ENCODE measurements around the gene CYBRD1. TPM values are rescaled to one million over a fixed set of nuclear protein-coding genes. Genes with fewer than 3 reads are reported as not detected.
A peak's percentile ranks its signal among the peaks of the same experiment; 100 is the strongest.
"Not testable (repeated sequence)": the region's sequence is repeated elsewhere in the genome, so short reads cannot be mapped to it uniquely, and the experiment has no call there.

CYBRD1 gene
- total RNA-seq, 1 experiment from 2014 or later = 7.9 TPM

DNA sequence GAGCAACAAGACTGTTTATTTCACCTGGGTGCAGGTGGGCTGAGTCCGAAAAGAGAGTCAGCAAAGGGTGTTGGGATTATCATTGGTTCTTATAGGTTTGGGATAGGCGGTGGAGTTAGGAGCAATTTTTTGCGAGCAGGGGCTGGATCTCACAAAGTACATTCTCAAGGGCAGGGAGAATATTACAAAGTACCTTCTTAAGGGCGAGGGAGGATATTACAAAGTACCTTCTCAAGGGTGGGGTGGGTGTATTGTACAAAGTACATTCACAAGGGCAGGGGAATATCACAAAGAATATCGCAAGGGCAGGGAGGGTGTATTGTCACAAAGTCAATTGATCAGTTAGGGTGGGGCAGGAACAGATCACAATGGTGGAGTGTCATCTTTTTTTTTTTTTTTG lies 24.6 kb upstream of the CYBRD1 start:
- POLR2A ChIA-PET; H3K27me3 Mint-ChIP-seq (ENCODE audit: low read depth); H3K4me1 Mint-ChIP-seq; H3K27ac Mint-ChIP-seq; H3K4me3 Mint-ChIP-seq; DNase-seq (ENCODE audit: low spot score); ATAC-seq; H3K36me3 Mint-ChIP-seq; CTCF ChIA-PET: not testable (repeated sequence)
- peaks cover 20% of the 10 kb centered on the region for H3K9me3 Mint-ChIP-seq

DNA sequence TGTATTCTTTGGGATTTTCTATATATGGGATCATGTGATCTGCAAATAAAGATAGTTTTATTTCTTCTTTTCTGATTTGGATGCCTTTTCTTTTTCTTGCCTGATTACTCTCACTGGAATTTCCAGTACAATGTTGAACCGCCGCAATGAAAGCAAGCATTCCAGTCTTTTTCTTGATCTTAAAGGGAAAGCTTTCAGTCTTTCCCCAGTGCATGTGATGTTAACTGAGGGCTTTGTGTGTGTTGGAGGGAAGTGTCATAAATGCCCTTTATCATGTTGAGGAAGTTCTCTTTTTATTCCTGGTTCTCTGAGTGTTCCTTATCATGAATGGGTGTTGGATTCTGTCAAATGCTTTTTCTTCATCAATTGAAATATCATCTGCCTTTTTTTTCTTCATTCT lies 16.9 kb upstream of the CYBRD1 start:
- Mint-ChIP-seq H3K4me3 (no peak overlapping the region), H3K27ac (0 out of 2 replicates have a peak overlapping the region, but pooled peaks have one; percentile 5), H3K36me3 (no peaks in the 10 kb centered on the region), H3K27me3 (ENCODE audit: low read depth) (no peaks in the 10 kb centered on the region), H3K4me1 (peaks cover 2% of the 10 kb centered on the region; the same call in 1 of the 2 replicates), H3K9me3 (peaks cover 12% of the 10 kb centered on the region)
- no peak for DNase-seq (ENCODE audit: low spot score)
- ChIA-PET CTCF (interaction anchor here (1.1 kb wide), 1 partner anchor 18 kb away, joined by 4 read pairs; no protein-coding TSS in a partner anchor), POLR2A (no interaction called here)
- ATAC-seq = no peak
- TF ChIP-seq ZNF671 (CRISPR knock-in tag; IDR thresholded peaks at IDR 0.05) (no peak), GTF2I (CRISPR knock-in tag; conservative IDR thresholded peaks at IDR 0.05) (no peak), MXD4 (CRISPR knock-in tag; IDR thresholded peaks at IDR 0.05; ENCODE audit: borderline replicate concordance) (no peak), SMAD4 (CRISPR knock-in tag; IDR thresholded peaks at IDR 0.05) (no peak), ZNF423 (CRISPR knock-in tag; IDR thresholded peaks at IDR 0.05) (no peak), IRF2 (CRISPR knock-in tag; IDR thresholded peaks at IDR 0.05; ENCODE audit: borderline replicate concordance, low read depth) (no peak), ELF4 (CRISPR knock-in tag; IDR thresholded peaks at IDR 0.05; ENCODE audit: low read depth) (no peak), SP1 (CRISPR knock-in tag; conservative IDR thresholded peaks at IDR 0.05) (no peak), ZNF396 (CRISPR knock-in tag; IDR thresholded peaks at IDR 0.05; ENCODE audit: borderline replicate concordance) (no peak), RORB (CRISPR knock-in tag; IDR thresholded peaks at IDR 0.05) (no peak), NFE2L1 (CRISPR knock-in tag; IDR thresholded peaks at IDR 0.05) (no peak), EMX1 (CRISPR knock-in tag; IDR thresholded peaks at IDR 0.05) (no peak), ZNF416 (CRISPR knock-in tag; IDR thresholded peaks at IDR 0.05) (no peak), ESRRA (CRISPR knock-in tag; IDR thresholded peaks at IDR 0.05; ENCODE audit: borderline replicate concordance) (no peak), NFATC4 (CRISPR knock-in tag; IDR thresholded peaks at IDR 0.05) (no peak)
- TF ChIP-seq, protein P1, sequence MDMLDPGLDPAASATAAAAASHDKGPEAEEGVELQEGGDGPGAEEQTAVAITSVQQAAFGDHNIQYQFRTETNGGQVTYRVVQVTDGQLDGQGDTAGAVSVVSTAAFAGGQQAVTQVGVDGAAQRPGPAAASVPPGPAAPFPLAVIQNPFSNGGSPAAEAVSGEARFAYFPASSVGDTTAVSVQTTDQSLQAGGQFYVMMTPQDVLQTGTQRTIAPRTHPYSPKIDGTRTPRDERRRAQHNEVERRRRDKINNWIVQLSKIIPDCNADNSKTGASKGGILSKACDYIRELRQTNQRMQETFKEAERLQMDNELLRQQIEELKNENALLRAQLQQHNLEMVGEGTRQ (CRISPR knock-in tag; IDR thresholded peaks at IDR 0.05) = no peak
- TF ChIP-seq, protein P2, sequence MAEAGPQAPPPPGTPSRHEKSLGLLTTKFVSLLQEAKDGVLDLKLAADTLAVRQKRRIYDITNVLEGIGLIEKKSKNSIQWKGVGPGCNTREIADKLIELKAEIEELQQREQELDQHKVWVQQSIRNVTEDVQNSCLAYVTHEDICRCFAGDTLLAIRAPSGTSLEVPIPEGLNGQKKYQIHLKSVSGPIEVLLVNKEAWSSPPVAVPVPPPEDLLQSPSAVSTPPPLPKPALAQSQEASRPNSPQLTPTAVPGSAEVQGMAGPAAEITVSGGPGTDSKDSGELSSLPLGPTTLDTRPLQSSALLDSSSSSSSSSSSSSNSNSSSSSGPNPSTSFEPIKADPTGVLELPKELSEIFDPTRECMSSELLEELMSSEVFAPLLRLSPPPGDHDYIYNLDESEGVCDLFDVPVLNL (CRISPR knock-in tag; IDR thresholded peaks at IDR 0.05; ENCODE audit: borderline replicate concordance, low read depth) = no peak
- TF ChIP-seq, protein P3, sequence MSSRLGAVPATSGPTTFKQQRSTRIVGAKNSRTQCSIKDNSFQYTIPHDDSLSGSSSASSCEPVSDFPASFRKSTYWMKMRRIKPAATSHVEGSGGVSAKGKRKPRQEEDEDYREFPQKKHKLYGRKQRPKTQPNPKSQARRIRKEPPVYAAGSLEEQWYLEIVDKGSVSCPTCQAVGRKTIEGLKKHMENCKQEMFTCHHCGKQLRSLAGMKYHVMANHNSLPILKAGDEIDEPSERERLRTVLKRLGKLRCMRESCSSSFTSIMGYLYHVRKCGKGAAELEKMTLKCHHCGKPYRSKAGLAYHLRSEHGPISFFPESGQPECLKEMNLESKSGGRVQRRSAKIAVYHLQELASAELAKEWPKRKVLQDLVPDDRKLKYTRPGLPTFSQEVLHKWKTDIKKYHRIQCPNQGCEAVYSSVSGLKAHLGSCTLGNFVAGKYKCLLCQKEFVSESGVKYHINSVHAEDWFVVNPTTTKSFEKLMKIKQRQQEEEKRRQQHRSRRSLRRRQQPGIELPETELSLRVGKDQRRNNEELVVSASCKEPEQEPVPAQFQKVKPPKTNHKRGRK (CRISPR knock-in tag; IDR thresholded peaks at IDR 0.05; ENCODE audit: borderline replicate concordance) = no peak
- TF ChIP-seq, protein P4, sequence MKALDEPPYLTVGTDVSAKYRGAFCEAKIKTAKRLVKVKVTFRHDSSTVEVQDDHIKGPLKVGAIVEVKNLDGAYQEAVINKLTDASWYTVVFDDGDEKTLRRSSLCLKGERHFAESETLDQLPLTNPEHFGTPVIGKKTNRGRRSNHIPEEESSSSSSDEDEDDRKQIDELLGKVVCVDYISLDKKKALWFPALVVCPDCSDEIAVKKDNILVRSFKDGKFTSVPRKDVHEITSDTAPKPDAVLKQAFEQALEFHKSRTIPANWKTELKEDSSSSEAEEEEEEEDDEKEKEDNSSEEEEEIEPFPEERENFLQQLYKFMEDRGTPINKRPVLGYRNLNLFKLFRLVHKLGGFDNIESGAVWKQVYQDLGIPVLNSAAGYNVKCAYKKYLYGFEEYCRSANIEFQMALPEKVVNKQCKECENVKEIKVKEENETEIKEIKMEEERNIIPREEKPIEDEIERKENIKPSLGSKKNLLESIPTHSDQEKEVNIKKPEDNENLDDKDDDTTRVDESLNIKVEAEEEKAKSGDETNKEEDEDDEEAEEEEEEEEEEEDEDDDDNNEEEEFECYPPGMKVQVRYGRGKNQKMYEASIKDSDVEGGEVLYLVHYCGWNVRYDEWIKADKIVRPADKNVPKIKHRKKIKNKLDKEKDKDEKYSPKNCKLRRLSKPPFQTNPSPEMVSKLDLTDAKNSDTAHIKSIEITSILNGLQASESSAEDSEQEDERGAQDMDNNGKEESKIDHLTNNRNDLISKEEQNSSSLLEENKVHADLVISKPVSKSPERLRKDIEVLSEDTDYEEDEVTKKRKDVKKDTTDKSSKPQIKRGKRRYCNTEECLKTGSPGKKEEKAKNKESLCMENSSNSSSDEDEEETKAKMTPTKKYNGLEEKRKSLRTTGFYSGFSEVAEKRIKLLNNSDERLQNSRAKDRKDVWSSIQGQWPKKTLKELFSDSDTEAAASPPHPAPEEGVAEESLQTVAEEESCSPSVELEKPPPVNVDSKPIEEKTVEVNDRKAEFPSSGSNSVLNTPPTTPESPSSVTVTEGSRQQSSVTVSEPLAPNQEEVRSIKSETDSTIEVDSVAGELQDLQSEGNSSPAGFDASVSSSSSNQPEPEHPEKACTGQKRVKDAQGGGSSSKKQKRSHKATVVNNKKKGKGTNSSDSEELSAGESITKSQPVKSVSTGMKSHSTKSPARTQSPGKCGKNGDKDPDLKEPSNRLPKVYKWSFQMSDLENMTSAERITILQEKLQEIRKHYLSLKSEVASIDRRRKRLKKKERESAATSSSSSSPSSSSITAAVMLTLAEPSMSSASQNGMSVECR (CRISPR knock-in tag; IDR thresholded peaks at IDR 0.05; ENCODE audit: borderline replicate concordance) = no peak
- TF ChIP-seq, protein P5, sequence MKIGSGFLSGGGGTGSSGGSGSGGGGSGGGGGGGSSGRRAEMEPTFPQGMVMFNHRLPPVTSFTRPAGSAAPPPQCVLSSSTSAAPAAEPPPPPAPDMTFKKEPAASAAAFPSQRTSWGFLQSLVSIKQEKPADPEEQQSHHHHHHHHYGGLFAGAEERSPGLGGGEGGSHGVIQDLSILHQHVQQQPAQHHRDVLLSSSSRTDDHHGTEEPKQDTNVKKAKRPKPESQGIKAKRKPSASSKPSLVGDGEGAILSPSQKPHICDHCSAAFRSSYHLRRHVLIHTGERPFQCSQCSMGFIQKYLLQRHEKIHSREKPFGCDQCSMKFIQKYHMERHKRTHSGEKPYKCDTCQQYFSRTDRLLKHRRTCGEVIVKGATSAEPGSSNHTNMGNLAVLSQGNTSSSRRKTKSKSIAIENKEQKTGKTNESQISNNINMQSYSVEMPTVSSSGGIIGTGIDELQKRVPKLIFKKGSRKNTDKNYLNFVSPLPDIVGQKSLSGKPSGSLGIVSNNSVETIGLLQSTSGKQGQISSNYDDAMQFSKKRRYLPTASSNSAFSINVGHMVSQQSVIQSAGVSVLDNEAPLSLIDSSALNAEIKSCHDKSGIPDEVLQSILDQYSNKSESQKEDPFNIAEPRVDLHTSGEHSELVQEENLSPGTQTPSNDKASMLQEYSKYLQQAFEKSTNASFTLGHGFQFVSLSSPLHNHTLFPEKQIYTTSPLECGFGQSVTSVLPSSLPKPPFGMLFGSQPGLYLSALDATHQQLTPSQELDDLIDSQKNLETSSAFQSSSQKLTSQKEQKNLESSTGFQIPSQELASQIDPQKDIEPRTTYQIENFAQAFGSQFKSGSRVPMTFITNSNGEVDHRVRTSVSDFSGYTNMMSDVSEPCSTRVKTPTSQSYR (CRISPR knock-in tag; IDR thresholded peaks at IDR 0.05) = no peak

All from WTC11 (cell line).